GM21423 (cell line): ENCODE results near the gene IGFL4.

Experiments used
- ATAC-seq: cut with Tn5 transposase; IDR thresholded peaks from one replicate; pipeline ENCODE4 v1.9.1; 2021; ENCODE audit warnings: mild to moderate bottlenecking, moderate library complexity; ENCODE audit not compliant: unreplicated experiment

The IGFL4 gene

DNA sequence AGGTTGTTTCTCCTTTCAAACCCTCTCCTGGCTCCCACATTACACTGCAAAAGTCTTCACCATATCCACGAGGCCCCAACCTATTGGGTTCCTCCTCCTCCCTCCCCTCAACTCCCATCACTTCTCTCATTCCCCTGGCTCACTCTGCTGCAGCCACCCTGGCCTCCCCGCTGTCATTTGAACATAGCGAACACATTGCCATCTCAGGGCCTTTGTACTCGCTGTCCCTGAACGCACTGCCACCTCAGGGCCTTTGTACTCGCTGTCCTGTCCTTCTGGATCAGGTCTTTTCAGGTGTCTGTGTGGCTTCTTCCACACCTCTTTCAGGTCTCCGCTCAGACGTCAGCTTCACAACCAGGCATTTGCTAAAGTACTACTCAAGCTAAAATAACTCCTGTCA lies 43.9 kb downstream of the IGFL4 start:
- ATAC-seq, result no peak

DNA sequence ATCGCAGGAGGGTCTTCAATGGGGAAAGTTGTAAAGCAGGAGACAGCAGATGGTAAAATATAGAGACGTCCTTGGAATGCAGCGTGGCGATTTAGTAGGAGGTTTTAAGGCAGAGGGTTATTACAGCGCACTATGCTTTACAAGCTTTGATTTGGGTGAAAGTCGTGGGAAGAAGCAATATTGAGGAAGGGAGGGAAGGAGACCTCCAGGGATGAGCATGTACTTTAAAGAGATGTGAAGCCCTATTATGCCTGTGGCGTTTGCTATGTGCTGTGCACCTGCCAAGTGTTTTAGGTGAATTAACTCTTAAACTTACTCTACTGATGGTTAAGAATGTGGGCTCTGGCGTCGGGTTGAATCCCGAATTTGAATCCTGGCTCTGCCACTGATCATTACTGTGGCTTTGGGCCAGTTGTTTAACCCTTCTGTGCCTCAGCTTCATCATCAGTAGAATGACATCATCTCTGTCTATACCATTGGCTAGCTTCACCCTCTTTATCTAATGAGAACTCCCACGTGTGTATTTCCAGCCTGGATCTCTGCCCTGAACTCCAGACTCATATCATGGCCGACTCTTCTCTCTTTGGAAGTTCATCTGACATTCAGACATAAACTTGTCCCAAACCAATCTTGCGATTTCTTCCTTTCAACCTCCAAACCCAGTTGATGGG lies 45.0 kb downstream of the IGFL4 start:
- ATAC-seq, result no peak

DNA sequence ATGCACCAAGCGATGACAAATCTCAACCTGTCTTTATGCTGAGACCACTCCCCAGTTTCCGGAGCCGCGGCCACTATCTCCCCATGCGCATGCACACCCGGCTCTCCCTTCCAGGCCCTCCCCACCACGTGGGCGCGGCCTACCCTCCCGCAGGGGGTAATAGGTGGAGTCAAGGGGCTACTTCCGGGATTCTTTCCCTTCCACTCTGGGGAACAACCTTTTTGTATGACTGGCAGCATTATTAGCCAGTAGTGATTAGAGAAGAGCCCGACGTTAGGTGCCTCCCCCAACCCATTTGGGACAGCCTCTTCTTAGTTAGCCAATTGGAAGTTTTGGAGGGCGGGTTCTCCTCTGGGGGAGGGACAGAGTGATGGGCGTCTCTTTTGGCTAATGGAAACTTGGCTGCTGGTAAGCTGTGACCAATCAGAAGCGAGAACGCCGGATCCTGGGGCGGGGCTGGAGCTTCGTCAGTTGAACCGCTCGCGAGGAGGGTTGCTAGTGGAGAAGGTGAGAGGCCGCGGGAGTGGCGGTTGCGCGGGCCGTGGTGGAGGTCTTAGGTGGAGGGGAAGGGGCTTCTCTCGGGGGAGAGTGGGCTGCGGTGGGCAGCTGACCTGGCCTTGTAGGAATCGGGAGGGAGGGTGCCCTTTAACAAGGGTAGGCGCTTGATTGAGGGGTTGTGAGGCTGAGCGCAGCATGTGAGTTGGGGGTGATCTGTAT lies 45.6 kb downstream of the IGFL4 start, which contains the start of gene CCDC61:
Gene CCDC61, plus strand, starts transcription at position 470 of the 717 bp plus-strand sequence. CDS start 7,552 bp downstream, outside the sequence.
- ATAC-seq, result peak; percentile 93

DNA sequence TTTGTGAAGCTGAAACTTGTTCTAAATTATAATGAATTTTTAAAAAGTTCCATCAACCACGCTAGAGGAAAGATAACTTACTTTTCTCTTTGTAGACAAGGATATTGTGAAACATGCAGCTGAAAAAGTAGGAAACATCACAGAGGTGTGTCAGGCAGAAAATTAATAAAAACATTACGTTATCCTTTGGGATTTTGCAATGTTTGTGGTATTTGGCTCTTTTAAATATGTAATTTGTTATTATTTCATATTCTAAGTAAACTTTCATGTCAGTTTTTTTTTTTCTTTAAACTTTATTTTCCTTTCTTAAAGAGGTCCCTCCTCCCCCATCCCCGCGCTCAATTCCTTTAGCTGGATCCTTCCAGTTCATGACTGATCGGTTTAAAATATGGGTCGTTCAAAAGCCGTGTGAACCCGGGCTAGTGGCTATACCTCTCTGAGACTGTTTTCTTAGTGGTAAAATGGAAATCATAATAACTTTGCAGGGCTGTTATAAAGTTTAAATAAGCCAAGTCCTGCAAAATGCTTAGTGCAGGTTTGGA lies 46.3 kb downstream of the IGFL4 start:
- no peak for ATAC-seq

DNA sequence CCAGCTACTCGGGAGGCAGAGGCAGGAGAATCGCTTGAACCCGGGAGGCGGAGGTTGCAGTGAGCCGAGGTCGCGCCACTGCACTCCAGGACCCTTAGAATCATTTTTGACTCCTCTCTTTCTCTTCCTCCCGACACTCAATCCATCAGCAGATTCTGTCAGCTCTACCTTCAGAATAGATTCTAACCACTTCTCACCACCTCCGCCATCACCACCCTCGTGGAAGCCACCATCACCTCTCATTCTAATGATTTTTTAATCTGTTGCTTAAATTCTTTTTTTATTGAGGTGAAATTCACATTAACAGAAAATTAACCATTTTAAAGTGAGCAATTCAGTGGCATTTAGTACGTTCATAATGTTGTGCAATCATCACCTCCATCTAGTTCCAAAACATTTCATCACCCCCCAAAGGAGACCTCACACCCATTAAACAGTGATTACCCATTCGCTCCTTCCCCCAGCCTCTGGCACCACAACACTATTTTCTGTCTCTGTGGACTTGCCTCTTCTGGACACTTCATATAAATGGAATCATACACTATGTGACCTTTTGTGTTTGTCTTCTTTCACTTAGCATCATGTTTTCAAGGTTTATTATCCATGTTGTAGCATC lies 50.6 kb downstream of the IGFL4 start:
- ATAC-seq, result no peak
